Endothelial cell of umbilical vein (primary cell): ENCODE results near the gene FBXO38. TPM values are rescaled to one million over a fixed set of nuclear protein-coding genes. Genes with fewer than 3 reads are reported as not detected.

Experiments
- BruUV-seq: library from RNA; stranded (reverse); fragments of 400-500 nt; replicated peaks from 2 replicates; lab custom pipeline; 2021; lab: Mats Ljungman, UMichigan
- CTCF ChIA-PET: fragments of 300-600, 350-600 bp; sonication (Branson Sonifier 250); formaldehyde crosslinking; loops from one replicate; lab custom pipeline; 2021; ENCODE audit warnings: antibody characterized with exemption, inconsistent platforms; lab: Charles Lee
- POLR2A ChIA-PET: fragments of 300-600, 350-600 bp; sonication (Branson Sonifier 250); formaldehyde crosslinking; loops from one replicate; lab custom pipeline; 2021; ENCODE audit warnings: antibody characterized with exemption, inconsistent platforms; lab: Charles Lee
- DNase-seq: peaks from one replicate; pipeline ENCODE4 v3.0.0-alpha.2; 2011; ENCODE audit warnings: low read depth, low spot score
- FAIRE-seq: peaks from 2 replicates; lab custom pipeline; 2011; peaks lifted over from hg19 to GRCh38; lab: Jason Lieb, UNC
- H2AFZ ChIP-seq: 2 replicates; pipeline ENCODE4 v1.6.0; 2012; ENCODE audit warnings: low read depth, low read length, control low read depth, inconsistent platforms
- H3K27ac ChIP-seq: 2 replicates; pipeline ENCODE4 v1.5.1; 2011; ENCODE audit warnings: low read depth, mild to moderate bottlenecking, control low read depth, low read length, moderate library complexity; ENCODE audit not compliant: insufficient read depth
- H3K27me3 ChIP-seq, 2 experiments: 2 replicates each; pipeline versions ENCODE4 v1.6.0 to v1.6.1; 2011; ENCODE audit warnings: low read length in 2 of 2, mixed read lengths in 1 of 2; ENCODE audit not compliant: control insufficient read depth in 2 of 2, insufficient read depth in 2 of 2
- H3K36me3 ChIP-seq, 2 experiments: 2 replicates in 1 of 2; 3 replicates in 1 of 2; pipeline ENCODE4 v1.5.1; 2011; ENCODE audit warnings: low read length in 2 of 2, mild to moderate bottlenecking in 1 of 2, moderate library complexity in 1 of 2; ENCODE audit not compliant: control insufficient read depth in 2 of 2, insufficient read depth in 2 of 2; ENCODE audit errors: extremely low read depth in 1 of 2
- H3K4me1 ChIP-seq: 3 replicates; pipeline ENCODE4 v1.5.1; 2011; ENCODE audit warnings: mild to moderate bottlenecking, low read length; ENCODE audit not compliant: control insufficient read depth, insufficient read depth; ENCODE audit errors: extremely low read depth
- H3K4me2 ChIP-seq: 2 replicates; pipeline ENCODE4 v1.6.1; 2011; ENCODE audit warnings: low read length, control low read depth, mixed read lengths; ENCODE audit not compliant: insufficient read depth
- H3K4me3 ChIP-seq, 3 experiments: fragments of 200-600 bp in 1 of 3; sonication (generic), shearing (Covaris generic) in 1 of 3; replicated peaks in 1 of 3; 2 replicates each; pipeline ENCODE4 v1.5.1; 2011 to 2016; ENCODE audit warnings: control low read depth in 3 of 3, low read length in 3 of 3, mild to moderate bottlenecking in 2 of 3, inconsistent platforms in 1 of 3, low read depth in 1 of 3, moderate library complexity in 1 of 3; ENCODE audit not compliant: insufficient read depth in 1 of 3
- H3K79me2 ChIP-seq: 2 replicates; pipeline ENCODE4 v1.6.0; 2012; ENCODE audit warnings: low read length, inconsistent platforms; ENCODE audit not compliant: control insufficient read depth, insufficient read depth
- H3K9ac ChIP-seq: replicated peaks from 2 replicates; pipeline ENCODE3; 2011; ENCODE audit warnings: low read length, control low read depth; ENCODE audit not compliant: insufficient read depth; ENCODE audit errors: extremely low read depth
- H3K9me1 ChIP-seq: replicated peaks from 3 replicates; pipeline ENCODE4 v1.6.0; 2011; ENCODE audit warnings: mild to moderate bottlenecking, low read length; ENCODE audit not compliant: control insufficient read depth, insufficient read depth; ENCODE audit errors: extremely low read depth
- H3K9me3 ChIP-seq: replicated peaks from 2 replicates; pipeline ENCODE4 v1.5.1; 2012; ENCODE audit warnings: low read length, inconsistent platforms; ENCODE audit not compliant: control insufficient read depth, insufficient read depth
- H4K20me1 ChIP-seq: replicated peaks from 2 replicates; pipeline ENCODE3; 2011; ENCODE audit warnings: mild to moderate bottlenecking, low read length; ENCODE audit not compliant: control insufficient read depth, insufficient read depth; ENCODE audit errors: extremely low read depth
- CTCF ChIP-seq, 2 donors: IDR thresholded peaks; 1 replicate in 1 of 2; 2 replicates in 1 of 2; pipeline ENCODE4 v1.5.1; 2011; ENCODE audit warnings: low read length in 2 of 2, mild to moderate bottlenecking in 2 of 2, moderate library complexity in 2 of 2, control low read depth in 1 of 2, inconsistent platforms in 1 of 2, low read depth in 1 of 2; ENCODE audit not compliant: insufficient read depth in 1 of 2; ENCODE audit errors: extremely low read depth in 1 of 2
- EZH2 ChIP-seq: IDR thresholded peaks from 2 replicates; pipeline ENCODE4 v1.6.1; 2012; ENCODE audit warnings: borderline replicate concordance, low read depth, mild to moderate bottlenecking, moderate library complexity, low read length, inconsistent platforms; ENCODE audit not compliant: severe bottlenecking
- GATA2 ChIP-seq: IDR thresholded peaks from 2 replicates; pipeline ENCODE4 v1.7.0; 2011; ENCODE audit warnings: low read depth, mild to moderate bottlenecking, moderate library complexity, mixed read lengths, low read length; ENCODE audit not compliant: insufficient read length, insufficient read depth
- dilution Hi-C: fragments of 300-500 bp; cut with MboI; formaldehyde crosslinking; loops from one replicate; pipeline ENCODE4 v1.15.0; 2019; ENCODE audit warnings: low sequenced_read_pairs; ENCODE audit not compliant: extremely low pct_ligation_motif_present
- intact Hi-C: fragments of 100-400 bp; cut with micrococcal nuclease; formaldehyde crosslinking; loops from one replicate; pipeline ENCODE4 v1.10.0; 2022
- polyA plus RNA-seq, 4 experiments: library from polyadenylated mRNA; depleted of rRNA in 3 of 4; stranded (reverse) in 3 of 4; unstranded in 1 of 4; fragments of >200 nt; gene quantifications; 2 replicates each; pipeline versions ENCODE4 v1.2.1 to v1.2.3, GENCODE V29; 2011 to 2012; ENCODE audit warnings: missing spikeins in 1 of 4
- total RNA-seq: library from RNA; stranded (reverse); gene quantifications from 2 replicates; pipeline ENCODE4 v1.2.3, GENCODE V29; 2021

Gene FBXO38
- total and polyA plus RNA-seq, 2 donors (not counting 3 experiments of a cell fraction or from before 2014, with no cell fraction given), result 18.6 to 65.6 TPM

- H3K27me3 ChIP-seq, result peaks cover 0 to 4% of the 10 kb centered on the region in 2 experiments
- no peaks in the 10 kb centered on the region for H3K36me3 ChIP-seq
- FAIRE-seq (no peak), DNase-seq (no peak)
- H3K4me2 ChIP-seq, result no peak overlapping the region
- H3K79me2 ChIP-seq, result no peaks in the 10 kb centered on the region
- H3K9me1 ChIP-seq, result no peaks in the 10 kb centered on the region
- H2AFZ ChIP-seq, result no peak overlapping the region
- POLR2A ChIA-PET, result no interaction called here
- dilution Hi-C loops (no loop called here), intact Hi-C loops (loop anchor here (1.0 kb wide), 3 partner anchors 8 to 192 kb away; no protein-coding TSS in a partner anchor)
- H3K27ac ChIP-seq, result no peak overlapping the region
- no peak overlapping the region for H3K4me3 ChIP-seq
- CTCF ChIA-PET, result interaction anchor here (0.8 to 5.8 kb wide), 14 partner anchors 8 to 633 kb away, joined by 3 to 141 read pairs (median 4); no protein-coding TSS in a partner anchor
- no TSS peak for BruUV-seq
- TF ChIP-seq CTCF (IDR thresholded peaks at IDR 0.05; ENCODE audit: extremely low read depth in 1 of 2, insufficient read depth in 1 of 2, low read depth in 1 of 2, low read length in 2 of 2) (no peak), GATA2 (no peak), EZH2 (no peak)
- H4K20me1 ChIP-seq, result no peaks in the 10 kb centered on the region
- no peak overlapping the region for H3K9ac ChIP-seq
- no peaks in the 10 kb centered on the region for H3K9me3 ChIP-seq
- no peaks in the 10 kb centered on the region for H3K4me1 ChIP-seq
Observed at GRCh38 chr5:148482196-148482595, 98.4 kb downstream of the FBXO38 start.
